ENCODE measurements around the gene SH2B3.

GRCh38 chr12:111363578-111363977 is 42.1 kb upstream of the SH2B3 start:
- no peak for TF ChIP-seq ZFP30 (CRISPR knock-in tag; IDR thresholded peaks at IDR 0.05; ENCODE audit: borderline replicate concordance)
- TF ChIP-seq CBFB (CRISPR knock-in tag; IDR thresholded peaks at IDR 0.05), result no peak
- no peak for TF ChIP-seq PTTG1 (tag; IDR thresholded peaks at IDR 0.05; ENCODE audit: low read depth)
- TF ChIP-seq CAMTA2 (CRISPR knock-in tag; conservative IDR thresholded peaks at IDR 0.05), result no peak
- no peak for TF ChIP-seq SMAD2 (IDR thresholded peaks at IDR 0.05; ENCODE audit: low read depth, low read length)
- no peak for TF ChIP-seq ZNF24 (IDR thresholded peaks at IDR 0.05)
